Measurements from ENCODE around the gene PPM1D.

DNA sequence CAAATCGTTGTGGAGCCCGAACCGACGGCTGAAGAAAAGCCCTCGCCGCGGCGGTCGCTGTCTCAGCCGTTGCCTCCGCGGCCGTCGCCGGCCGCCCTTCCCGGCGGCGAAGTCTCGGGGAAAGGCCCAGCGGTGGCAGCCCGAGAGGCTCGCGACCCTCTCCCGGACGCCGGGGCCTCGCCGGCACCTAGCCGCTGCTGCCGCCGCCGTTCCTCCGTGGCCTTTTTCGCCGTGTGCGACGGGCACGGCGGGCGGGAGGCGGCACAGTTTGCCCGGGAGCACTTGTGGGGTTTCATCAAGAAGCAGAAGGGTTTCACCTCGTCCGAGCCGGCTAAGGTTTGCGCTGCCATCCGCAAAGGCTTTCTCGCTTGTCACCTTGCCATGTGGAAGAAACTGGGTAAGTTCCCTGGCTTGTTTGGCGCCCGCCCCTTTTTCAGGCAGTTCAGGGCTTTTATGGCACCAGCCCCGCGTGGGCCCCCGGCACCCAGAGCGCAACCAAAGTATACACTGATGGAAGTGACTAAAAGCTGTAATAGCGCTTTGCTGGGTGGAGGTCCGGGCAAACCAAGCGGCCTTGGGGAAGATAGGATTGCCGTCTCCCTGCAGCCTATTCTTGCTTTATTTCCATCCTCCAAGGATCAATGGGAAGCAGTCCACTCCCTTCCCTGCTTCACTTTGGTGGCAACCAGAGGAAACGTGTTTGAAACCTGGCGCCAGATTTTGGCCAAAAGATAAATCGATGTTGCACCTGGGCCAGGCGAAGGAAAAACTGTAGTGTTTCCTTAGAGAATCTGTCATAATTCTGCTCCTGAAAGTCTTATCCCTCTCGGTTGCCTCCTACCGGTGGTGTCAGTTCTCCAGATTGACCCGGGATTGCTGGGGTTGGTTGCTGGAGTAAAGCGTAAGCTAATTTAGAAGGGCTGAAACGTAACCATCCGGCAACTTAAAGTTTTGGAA is 775 bp downstream of the PPM1D start:
- TF ChIP-seq, protein P1, sequence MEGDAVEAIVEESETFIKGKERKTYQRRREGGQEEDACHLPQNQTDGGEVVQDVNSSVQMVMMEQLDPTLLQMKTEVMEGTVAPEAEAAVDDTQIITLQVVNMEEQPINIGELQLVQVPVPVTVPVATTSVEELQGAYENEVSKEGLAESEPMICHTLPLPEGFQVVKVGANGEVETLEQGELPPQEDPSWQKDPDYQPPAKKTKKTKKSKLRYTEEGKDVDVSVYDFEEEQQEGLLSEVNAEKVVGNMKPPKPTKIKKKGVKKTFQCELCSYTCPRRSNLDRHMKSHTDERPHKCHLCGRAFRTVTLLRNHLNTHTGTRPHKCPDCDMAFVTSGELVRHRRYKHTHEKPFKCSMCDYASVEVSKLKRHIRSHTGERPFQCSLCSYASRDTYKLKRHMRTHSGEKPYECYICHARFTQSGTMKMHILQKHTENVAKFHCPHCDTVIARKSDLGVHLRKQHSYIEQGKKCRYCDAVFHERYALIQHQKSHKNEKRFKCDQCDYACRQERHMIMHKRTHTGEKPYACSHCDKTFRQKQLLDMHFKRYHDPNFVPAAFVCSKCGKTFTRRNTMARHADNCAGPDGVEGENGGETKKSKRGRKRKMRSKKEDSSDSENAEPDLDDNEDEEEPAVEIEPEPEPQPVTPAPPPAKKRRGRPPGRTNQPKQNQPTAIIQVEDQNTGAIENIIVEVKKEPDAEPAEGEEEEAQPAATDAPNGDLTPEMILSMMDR (conservative IDR thresholded peaks at IDR 0.05 in 1 of 2, IDR thresholded peaks at IDR 0.05 in 1 of 2; ENCODE audit: extremely low read depth in 1 of 2, insufficient read depth in 1 of 2, low read depth in 1 of 2, low read length in 2 of 2): peak; percentile 82 to 90
- TF ChIP-seq EZH2 (IDR thresholded peaks at IDR 0.05; ENCODE audit: borderline replicate concordance, low read length): no peak
